G401.6 (cell line): Measurements from ENCODE around the gene DDX28.
A peak's percentile ranks its signal among the peaks of the same experiment; 100 is the strongest.

Experiments
- FAIRE-seq: peaks from 2 replicates; lab custom pipeline; 2012; peaks lifted over from hg19 to GRCh38; lab: Jason Lieb, UNC

Gene DDX28, protein sequence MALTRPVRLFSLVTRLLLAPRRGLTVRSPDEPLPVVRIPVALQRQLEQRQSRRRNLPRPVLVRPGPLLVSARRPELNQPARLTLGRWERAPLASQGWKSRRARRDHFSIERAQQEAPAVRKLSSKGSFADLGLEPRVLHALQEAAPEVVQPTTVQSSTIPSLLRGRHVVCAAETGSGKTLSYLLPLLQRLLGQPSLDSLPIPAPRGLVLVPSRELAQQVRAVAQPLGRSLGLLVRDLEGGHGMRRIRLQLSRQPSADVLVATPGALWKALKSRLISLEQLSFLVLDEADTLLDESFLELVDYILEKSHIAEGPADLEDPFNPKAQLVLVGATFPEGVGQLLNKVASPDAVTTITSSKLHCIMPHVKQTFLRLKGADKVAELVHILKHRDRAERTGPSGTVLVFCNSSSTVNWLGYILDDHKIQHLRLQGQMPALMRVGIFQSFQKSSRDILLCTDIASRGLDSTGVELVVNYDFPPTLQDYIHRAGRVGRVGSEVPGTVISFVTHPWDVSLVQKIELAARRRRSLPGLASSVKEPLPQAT

DNA sequence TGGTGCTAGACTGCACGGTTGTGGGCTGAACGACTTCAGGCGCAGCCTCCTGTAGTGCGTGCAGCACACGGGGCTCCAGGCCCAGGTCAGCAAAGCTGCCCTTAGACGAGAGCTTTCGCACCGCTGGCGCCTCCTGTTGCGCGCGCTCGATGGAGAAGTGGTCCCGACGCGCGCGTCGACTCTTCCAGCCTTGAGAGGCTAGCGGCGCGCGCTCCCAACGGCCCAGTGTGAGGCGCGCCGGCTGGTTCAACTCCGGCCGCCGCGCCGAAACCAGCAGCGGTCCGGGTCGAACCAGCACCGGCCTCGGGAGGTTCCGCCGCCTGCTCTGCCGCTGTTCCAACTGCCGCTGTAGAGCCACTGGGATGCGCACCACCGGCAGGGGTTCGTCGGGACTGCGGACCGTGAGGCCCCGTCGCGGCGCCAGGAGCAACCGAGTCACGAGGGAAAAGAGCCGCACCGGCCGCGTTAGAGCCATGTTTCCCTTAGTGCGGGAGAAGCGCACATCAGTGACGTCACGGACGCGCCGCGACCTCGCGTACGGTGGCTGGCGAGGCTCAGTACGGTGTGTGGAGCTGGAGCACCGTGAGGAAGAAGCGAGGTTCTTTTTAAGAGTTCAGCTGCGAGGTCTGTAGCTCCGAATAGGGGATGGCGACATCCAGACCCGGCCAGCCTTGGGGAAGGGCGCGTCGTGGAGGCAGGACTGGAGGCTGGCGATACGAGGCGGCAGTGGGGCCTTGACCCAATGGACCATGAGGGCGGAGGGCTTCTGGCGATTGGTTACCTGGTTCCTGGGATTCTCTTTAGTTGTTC lies at the start of gene DDX28, which contains the start of gene DUS2:
DDX28 (minus strand) TSS at position 505 of the 810 bp plus-strand sequence; CDS start at position 475, 30 bp downstream.
DUS2 (plus strand) TSS at position 557 of the 810 bp plus-strand sequence. CDS start 14,740 bp downstream, outside the sequence.
- FAIRE-seq = no peak

DNA sequence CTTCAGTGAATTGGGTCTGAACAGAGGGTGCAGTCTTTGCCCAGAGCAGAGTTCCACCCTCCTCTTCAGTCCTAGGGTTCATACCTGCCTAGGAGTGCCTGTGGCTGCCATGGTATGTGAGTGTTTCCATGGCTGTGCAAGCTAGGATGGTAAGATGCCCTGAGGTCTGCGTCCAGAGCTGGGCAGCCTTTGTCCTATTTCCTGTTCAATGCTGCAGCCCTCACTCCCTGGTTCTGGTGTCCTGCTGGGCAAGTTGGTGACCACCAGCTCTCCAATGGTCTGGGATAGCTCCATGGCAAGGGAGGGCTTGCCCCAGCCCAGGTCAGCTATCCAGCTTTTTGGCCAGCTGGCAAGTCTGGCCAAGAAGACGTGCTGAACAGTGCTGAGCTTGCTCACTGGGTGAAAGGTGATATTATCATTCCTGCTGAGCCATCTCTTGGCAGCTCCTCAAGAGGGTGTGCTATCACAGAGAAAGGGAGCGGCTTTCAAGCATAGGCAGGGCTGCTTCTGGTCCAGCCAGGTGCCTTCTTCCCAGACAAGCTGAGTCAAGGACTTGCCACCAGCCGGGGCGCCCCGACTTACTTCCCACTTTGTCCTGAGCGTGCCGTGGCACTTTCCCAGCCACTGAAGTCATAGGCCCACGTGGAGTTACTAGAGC lies 49.1 kb upstream of the DDX28 start:
- no peak for FAIRE-seq

DNA sequence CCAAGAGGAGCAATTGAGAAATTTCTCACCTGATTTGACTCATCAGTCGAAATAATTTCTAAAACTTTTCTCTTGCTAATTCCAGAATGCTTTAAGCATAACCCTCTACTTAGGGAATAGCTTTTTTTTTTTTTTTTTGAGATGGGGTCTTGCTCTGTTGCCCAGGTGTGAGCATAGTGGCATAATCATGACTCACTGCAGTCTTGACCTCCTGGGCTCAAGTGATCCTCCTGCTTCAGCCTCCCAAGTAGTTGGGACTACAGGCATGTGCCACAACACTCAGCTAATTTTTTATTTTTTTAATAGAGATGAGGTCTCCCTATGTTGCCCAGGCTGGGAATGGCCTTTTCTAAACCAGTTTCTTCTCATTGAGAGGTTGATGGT lies 48.5 kb upstream of the DDX28 start:
- no peak for FAIRE-seq

DNA sequence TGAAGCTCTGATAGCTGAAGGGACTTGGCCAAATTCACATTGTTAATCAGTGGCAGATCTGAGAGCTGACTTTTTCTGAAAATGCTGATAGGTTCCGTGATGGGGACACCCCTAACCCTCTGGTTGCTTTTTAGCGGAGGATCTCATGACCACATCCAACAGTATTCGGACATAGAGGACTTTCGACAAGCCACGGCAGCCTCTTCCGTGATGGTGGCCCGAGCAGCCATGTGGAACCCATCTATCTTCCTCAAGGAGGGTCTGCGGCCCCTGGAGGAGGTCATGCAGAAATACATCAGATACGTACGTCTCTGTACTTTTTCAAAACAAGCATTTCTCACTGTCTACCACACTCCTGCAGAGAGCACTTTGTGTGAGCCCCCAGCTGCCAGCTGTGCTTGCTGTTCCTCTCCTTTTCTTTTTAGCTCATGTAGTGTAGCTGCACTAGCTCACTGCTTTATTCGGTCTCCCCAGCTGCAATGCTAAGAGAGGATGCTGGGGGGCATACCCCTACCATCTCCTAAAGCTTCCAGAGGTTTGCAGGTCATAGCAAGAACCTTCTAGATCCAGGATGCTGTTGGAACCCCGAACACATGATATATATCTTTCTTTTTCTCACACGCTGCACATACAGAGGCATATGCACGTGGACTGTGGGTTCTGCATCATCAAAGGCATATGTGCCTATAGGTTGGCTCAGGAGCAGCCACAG lies 47.9 kb upstream of the DDX28 start:
- no peak for FAIRE-seq

DNA sequence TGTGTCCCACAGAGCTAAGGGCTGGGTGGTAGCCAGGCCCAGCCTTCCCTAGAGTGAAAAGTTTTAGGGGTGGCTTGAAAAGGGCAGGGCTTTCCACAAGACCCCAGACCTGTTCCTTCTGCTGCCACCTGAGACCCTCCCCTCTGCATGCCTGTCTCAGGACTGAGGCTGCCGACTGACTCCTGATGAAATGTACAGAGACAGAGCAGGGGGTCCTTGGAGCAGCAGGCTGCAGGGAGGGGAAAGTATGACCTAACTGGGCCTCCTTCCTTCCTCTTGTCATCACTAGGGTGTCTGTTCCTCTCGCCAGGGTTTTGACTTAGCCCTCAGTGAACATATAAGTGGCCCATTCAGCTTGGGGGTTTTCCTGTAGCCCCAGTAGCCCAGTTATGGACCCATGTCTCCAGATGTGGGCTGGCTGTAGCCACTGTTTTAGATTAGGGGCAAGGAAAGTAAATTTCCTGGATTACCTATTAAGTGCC lies 47.3 kb upstream of the DDX28 start:
- FAIRE-seq = no peak

- FAIRE-seq = no peak
Measured at GRCh38 chr16:68069511-68070248, 46.6 kb upstream of the DDX28 start.

DNA sequence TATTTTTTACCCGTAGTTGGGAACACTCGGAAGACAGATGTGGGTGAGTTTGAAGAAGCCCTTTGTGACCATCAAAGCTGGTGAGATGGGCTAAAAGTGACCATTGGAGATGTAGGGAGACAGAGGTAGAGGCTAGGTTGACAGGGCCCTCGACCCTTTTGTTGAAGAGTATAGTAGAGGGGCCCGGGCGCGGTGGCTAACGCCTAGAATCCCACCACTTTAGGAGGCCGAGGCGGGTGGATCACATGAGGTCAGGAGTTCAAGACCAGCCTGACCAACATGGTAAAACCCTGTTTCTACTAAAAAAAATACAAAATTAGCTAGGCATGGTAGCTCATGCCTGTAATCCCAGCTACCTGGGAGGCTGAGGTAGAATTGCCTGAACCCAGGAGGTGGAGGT lies 45.9 kb upstream of the DDX28 start:
- no peak for FAIRE-seq

DNA sequence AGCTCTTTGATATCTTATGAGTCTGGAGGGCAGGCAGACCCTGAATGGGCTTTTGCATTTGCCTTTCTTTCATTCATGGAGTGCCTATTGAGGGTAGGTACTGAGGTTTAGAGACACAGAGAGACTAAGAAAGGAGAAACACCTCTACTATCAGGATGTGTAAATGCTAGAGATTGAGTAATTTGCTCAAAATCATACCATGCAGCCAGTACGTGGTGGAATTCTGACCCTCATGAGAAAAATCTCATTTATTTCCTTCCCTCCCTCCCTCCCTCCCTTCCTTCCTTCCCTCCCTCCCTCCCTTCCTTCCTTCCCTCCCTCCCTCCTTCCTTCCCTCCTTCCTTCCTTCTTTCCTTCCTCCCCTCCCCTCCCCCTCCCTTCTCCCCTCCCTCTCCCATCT lies 43.7 kb upstream of the DDX28 start:
- FAIRE-seq = no peak

DNA sequence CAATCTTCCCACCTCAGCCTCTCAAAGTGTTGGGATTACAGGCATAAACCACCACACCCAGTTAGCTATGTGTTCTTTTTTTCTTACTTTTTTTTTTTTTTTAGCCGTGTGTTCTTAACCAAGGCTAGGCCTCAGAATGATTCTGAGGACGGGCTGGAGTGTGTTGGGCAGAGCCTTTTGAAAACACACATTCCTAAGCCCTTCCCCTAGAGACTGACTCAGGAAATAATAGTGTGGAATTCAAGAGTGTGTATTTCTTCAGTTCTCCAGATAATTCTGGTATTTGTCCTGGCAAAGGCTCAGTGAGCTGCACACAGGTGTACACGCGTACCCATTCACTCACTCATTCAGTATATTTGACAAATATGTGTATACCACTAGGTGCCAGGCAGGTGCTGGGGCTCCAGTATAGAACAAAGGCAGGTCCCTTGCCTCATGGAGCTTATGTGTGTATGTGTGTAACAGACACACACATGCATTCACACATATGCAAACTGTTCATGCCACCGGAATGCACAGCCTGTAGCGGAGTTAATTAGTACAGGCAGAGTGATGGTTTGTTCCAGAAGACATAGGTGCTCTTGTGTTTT lies 42.8 kb upstream of the DDX28 start:
- no peak for FAIRE-seq

- FAIRE-seq = peak; percentile 69
Measured at GRCh38 chr16:68064791-68065365, 41.8 kb upstream of the DDX28 start.

DNA sequence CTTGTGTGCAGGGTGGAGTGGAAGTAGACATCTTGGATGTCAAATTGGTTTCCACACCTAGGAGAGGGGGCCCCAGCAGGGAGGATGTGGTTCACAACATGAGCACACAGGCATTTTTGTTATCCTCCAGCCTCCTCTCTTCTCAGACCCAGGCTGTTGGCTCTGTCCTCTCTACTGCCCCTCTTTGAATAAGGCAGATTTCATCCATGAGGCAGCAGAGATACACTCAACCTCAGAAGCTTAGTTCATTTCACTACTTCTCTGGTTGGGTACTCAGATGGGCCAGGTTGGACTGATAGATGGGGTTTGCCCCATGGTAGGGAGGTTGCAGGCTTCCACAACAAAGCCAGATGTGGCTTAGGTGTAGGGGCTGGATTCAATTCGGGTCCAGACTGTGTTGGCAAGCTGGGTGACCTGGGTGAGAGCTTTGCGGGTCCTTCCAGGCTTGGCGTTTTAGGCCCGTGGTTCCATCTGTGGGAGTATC lies 39.9 kb upstream of the DDX28 start:
- no peak for FAIRE-seq

- no peak for FAIRE-seq
Measured at GRCh38 chr16:68061396-68061795, 38.4 kb upstream of the DDX28 start.

DNA sequence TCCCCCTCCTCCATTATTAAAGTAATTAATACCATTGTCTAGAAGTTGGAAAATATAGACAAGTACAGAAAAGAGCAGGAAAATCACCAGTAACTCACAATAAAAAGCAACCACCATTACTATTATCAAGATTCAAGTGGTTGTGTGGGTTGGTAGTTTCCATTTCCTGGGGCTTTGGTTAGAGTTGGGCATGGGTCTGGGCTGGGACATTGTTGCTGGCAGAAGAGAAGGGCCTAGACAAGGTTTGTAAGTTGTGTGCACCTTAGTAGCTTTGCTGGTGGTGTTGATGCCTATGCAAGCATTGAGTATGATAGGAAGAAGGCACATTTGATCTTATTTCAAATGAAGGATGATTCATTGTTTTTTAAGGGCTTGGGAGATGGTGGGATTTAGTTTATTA lies 36.8 kb upstream of the DDX28 start:
- no peak for FAIRE-seq

GRCh38 chr16:68055395-68055794 lies 32.4 kb upstream of the DDX28 start:
- FAIRE-seq = no peak

GRCh38 chr16:68049449-68049848 lies 26.4 kb upstream of the DDX28 start:
- FAIRE-seq = no peak

DNA sequence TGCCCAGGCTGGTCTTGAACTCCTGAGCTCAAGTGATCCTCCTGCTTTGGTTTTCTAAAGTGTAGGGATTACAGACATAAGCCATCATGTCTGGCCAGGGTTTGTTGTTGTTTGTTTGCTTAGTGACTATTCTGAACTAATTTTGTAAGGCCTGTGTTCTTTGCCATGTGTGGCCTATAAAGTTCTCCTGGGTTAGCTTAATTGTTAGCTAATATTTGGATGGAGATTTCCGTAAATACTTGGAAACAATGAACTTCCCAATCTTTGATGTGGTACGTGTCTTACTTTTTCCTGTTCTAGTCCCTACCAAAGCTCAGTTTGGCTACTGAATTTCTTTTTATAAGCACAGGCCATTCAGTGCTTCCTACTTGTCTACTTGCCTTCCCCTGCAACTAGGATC lies 25.0 kb upstream of the DDX28 start:
- no peak for FAIRE-seq

DNA sequence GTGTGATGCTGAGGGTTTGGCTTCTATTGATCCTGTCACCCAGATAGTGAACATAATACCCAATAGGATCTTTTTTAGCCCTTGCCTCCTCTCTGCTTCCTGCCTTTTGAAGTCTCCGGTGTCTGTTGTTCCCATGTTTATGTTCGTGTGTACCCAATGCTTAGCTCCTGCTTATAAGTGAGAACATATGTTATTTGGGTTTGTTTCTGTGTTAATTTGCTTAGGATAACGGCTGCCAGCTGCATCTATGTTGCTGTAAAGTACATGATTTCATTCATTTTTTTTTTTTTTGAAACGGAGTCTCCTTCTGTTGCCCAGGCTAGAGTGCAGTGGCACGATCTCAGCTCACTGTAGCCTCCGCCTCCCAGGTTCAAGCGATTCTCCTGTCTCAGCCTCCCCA lies 23.1 kb upstream of the DDX28 start:
- FAIRE-seq = no peak

- FAIRE-seq = no peak
Measured at GRCh38 chr16:68041783-68042182, 18.8 kb upstream of the DDX28 start.

- FAIRE-seq = peak; percentile 8
Measured at GRCh38 chr16:68040506-68041288, 17.7 kb upstream of the DDX28 start.
